Astrocyte of the spinal cord (primary cell): Measurements from ENCODE around the gene PIK3CA.

ENCODE experiments used
- DNase-seq: peaks from one replicate; pipeline ENCODE4 v3.0.0; 2011; ENCODE audit warnings: low read depth, low spot score
- H3K4me3 ChIP-seq: 2 replicates; pipeline ENCODE4 v1.5.1; 2011; ENCODE audit warnings: low read depth, mild to moderate bottlenecking, low read length, moderate library complexity
- in situ Hi-C: cut with HindIII; loops from 2 replicates; pipeline ENCODE4 v1.10.0; 2017; ENCODE audit warnings: low sequenced_read_pairs
- TF ChIP-seq, protein P1 (sequence below): IDR thresholded peaks from 2 replicates; pipeline ENCODE4 v1.5.1; 2012; ENCODE audit warnings: low read depth, mild to moderate bottlenecking, low read length, inconsistent platforms

The PIK3CA gene

DNA sequence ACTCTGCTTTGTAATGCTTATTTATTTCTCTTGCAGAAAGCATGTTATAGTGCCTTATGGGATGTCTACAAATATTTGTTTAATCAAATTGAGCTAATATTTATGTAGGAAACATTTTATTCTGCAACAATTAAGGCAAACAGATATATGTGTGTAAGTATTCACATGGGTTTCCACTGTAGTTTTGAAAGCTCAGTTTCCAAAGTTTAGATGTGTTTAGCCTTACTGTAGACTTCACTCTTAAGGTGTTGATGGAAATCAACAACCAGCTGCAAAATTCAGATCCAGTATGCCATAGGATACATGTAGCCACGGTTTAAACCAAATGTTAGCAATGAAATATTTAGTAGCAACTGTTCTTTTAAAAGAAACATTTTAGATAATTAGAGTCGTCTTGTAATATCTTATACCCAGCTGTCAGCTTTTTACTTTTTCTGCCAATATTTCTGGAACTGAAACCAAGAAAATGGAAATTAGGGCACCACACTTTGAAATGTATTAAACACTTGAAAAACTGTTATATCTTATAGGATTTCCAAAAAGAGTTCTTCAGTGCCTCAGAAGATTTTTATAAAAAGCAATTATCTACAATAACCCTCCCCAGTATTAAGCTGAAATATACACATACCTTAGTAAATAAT is 18.5 kb downstream of the PIK3CA start:
- DNase-seq, result no peak
- no peak overlapping the region for H3K4me3 ChIP-seq
- in situ Hi-C loops, result no loop called here
- TF ChIP-seq, protein P1, sequence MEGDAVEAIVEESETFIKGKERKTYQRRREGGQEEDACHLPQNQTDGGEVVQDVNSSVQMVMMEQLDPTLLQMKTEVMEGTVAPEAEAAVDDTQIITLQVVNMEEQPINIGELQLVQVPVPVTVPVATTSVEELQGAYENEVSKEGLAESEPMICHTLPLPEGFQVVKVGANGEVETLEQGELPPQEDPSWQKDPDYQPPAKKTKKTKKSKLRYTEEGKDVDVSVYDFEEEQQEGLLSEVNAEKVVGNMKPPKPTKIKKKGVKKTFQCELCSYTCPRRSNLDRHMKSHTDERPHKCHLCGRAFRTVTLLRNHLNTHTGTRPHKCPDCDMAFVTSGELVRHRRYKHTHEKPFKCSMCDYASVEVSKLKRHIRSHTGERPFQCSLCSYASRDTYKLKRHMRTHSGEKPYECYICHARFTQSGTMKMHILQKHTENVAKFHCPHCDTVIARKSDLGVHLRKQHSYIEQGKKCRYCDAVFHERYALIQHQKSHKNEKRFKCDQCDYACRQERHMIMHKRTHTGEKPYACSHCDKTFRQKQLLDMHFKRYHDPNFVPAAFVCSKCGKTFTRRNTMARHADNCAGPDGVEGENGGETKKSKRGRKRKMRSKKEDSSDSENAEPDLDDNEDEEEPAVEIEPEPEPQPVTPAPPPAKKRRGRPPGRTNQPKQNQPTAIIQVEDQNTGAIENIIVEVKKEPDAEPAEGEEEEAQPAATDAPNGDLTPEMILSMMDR, result no peak

DNA sequence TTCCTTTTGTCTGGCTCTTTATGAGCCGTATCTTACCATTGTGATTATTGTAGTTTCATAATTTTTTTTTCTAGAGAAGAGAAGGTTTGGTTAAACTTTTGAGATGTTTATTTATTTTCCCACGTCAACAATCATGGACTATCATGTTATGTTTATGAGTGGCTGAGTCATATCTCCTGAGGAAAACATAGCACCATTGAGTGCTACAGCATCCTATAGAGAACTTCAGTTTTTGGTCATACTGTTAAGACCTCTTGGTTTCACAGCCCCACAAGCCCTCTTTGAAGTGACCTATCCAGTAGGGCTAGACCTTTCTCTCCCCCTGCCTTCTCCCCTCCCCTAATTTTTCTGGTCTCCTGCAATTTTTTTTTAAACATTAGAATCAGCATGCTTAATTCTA is 20.8 kb downstream of the PIK3CA start:
- in situ Hi-C loops, result no loop called here

DNA sequence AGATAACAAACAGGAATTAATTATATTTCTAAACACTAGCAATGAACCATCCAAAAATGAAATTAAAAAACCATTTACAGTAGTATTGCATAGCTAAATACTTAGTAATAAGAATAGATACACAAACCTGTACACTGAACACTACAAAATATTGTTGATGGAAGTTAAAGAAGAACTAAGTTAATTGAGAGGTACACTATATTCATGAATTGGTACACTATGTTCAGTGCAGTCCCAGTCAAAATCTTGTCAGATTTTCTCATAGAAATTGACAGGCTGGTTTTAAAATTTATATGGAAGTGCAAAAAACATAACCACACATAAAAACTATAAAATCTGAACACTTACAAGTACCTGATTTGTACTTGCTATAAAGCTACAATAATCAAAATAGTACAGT is 24.4 kb downstream of the PIK3CA start:
- in situ Hi-C loops, result no loop called here
- TF ChIP-seq, protein P1, result no peak
- DNase-seq, result no peak
- no peak overlapping the region for H3K4me3 ChIP-seq

More for the DNA sequence above, 20.8 kb downstream of the PIK3CA start:
- no peak for DNase-seq
- TF ChIP-seq, protein P1, result no peak
- no peak overlapping the region for H3K4me3 ChIP-seq

DNA sequence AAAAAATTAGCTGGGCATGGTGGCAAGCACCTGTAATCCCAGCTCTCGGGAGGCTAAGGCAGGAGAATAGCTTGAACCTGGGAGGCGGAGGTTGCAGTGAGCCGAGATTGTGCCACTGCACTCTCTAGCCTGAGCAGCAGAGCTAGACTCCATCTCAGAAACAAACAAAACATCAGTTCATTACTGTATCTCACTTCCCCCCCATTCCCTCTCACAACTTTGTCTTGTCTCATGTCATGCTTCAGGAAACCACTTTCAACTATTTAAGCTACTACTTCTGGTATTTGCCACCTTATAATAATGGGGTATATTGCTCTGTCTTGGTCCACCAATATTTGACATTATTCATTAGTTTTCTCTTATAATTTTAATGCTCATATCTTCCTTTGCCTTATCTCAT is 26.2 kb downstream of the PIK3CA start:
- TF ChIP-seq, protein P1, result no peak
- in situ Hi-C loops, result no loop called here

DNA sequence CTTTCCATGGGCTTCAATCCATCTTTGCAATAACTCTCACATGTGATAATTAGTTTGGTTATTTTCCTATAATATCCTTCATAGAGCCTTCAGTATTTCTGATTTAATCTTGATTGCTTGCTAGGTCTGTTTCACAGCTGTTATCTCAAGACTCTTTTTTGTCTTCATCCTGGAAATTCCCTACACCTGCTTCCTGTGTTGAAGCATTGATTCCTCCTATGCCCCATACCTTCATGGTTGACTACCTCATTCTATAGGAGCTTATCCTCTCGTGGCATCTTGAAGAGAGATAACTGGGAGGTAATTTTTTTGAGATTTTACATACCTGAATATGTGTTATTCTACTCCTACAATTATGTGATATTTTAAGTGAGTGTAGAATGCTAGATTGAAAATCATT is 26.7 kb downstream of the PIK3CA start:
- no peak overlapping the region for H3K4me3 ChIP-seq
- no peak for DNase-seq
- in situ Hi-C loops, result no loop called here
- TF ChIP-seq, protein P1, result no peak

More for the DNA sequence above, 26.2 kb downstream of the PIK3CA start:
- DNase-seq, result no peak
- no peak overlapping the region for H3K4me3 ChIP-seq

DNA sequence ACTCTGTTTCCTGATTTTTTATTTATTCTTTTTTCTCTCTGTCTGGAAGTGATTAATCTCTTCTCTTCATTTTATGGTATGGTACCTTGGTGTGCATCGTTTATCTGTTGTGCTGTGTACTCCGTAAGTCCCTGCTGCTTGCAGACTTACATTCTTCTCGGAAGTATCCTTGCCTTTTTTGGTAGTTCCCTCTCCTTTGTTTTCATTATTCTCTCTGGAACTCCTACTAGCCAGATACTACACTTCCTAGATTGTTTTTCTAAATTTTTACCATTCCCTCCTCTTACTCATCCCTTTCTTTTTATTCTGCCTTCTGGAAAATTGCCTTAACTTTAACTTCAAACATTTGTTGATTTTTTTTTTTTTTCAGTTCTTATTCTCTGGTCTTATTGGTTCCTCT is 27.2 kb downstream of the PIK3CA start:
- H3K4me3 ChIP-seq, result no peak overlapping the region
- TF ChIP-seq, protein P1, result no peak
- in situ Hi-C loops, result no loop called here
- DNase-seq, result no peak
